ENCODE measurements around the gene GFOD2.
"Not testable (repeated sequence)": the region's sequence is repeated elsewhere in the genome, so short reads cannot be mapped to it uniquely, and the experiment has no call there.

The GFOD2 gene

DNA sequence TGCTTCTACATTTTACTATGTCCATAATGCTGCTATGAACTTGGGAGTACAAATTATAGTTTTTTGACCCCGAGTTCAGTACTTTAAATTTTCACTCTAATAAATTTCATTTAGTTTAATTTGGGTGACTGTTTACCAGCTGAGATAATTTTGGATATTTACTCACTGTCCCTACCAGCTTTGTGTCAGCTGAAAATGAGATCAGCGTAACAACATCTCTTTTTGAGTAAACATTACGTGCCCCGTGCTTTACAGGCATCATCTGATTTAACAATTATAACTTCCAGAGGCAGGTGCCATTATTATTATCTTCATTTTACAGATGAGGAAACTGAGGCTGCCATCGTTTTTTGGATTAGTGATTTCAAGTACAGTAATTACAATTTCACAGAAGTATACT, 15.0 kb downstream of the GFOD2 start:
- Histone ChIP-seq H3K4me3 (ENCODE audit: low read length in 2 of 2) (no peak overlapping the region), H3K36me3 (ENCODE audit: control insufficient read depth in 2 of 2, insufficient read depth in 2 of 2, low read length in 2 of 2) (peaks cover 0 to 4% of the 10 kb centered on the region in 2 donors), H3K27ac (ENCODE audit: low read length) (no peak overlapping the region), H3K27me3 (ENCODE audit: control insufficient read depth in 1 of 2, insufficient read depth in 2 of 2, low read length in 2 of 2) (no peaks in the 10 kb centered on the region), H3K9me3 (ENCODE audit: control insufficient read depth in 2 of 2, low read length in 2 of 2) (no peaks in the 10 kb centered on the region), H3K9ac (ENCODE audit: low read length in 2 of 2) (no peak overlapping the region), H3K4me1 (ENCODE audit: control insufficient read depth, insufficient read depth, low read length) (no peaks in the 10 kb centered on the region)

DNA sequence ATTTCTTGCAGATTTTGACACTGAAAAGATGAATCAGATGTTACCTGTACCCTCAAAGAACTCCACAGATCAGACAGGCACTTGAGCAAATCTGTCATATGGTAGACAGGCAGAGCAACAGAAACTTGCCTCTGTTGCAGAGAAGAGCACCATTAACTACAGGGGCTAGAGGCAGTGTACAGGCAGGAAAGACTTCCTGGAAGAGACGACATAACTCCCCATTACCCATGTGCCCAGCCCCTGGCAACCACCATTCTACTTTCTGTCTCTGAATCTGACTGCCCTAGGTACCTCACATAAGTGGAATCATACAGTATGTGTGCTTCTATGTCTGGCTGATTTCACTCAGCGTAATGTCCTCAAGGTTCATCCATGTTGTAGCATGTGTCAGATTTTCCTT, 15.5 kb downstream of the GFOD2 start:
- no peak overlapping the region for H3K27ac ChIP-seq (ENCODE audit: low read length)
- no peaks in the 10 kb centered on the region for H3K9me3 ChIP-seq (ENCODE audit: control insufficient read depth in 2 of 2, low read length in 2 of 2)
- no peak overlapping the region for H3K9ac ChIP-seq (ENCODE audit: low read length in 2 of 2)
- no peak overlapping the region for H3K4me3 ChIP-seq (ENCODE audit: low read length in 2 of 2)
- H3K4me1 ChIP-seq (ENCODE audit: control insufficient read depth, insufficient read depth, low read length) = no peaks in the 10 kb centered on the region
- H3K36me3 ChIP-seq (ENCODE audit: control insufficient read depth in 2 of 2, insufficient read depth in 2 of 2, low read length in 2 of 2) = peaks cover 0 to 4% of the 10 kb centered on the region in 2 donors
- no peaks in the 10 kb centered on the region for H3K27me3 ChIP-seq (ENCODE audit: control insufficient read depth in 1 of 2, insufficient read depth in 2 of 2, low read length in 2 of 2)

DNA sequence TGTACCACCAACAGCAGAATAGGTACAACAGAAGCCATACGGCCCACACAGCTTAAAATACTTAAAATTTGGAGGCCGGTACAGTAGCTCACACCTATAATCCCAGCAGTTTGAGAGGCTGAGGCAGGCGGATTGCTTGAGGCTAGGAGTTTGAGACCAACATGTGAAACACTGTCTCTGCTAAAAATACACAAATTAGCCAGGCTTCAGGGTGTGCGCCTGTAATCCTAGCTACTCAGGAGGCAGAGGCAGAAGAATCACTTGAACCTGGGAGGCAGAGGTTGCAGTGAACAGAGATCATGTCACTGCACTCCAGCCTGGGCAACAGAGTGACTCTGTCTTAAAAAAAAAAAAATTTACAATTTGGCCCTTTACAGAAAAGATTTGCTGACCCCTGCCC, 17.0 kb downstream of the GFOD2 start:
- Histone ChIP-seq H3K4me3 (ENCODE audit: low read length in 2 of 2) (no peak overlapping the region), H3K27me3 (ENCODE audit: control insufficient read depth in 1 of 2, insufficient read depth in 2 of 2, low read length in 2 of 2) (no peaks in the 10 kb centered on the region), H3K9me3 (ENCODE audit: control insufficient read depth in 2 of 2, low read length in 2 of 2) (no peaks in the 10 kb centered on the region), H3K9ac (ENCODE audit: low read length in 2 of 2) (no peak overlapping the region), H3K4me1 (ENCODE audit: control insufficient read depth, insufficient read depth, low read length) (no peaks in the 10 kb centered on the region), H3K36me3 (ENCODE audit: control insufficient read depth in 2 of 2, insufficient read depth in 2 of 2, low read length in 2 of 2) (peaks cover 0 to 4% of the 10 kb centered on the region in 2 donors), H3K27ac (ENCODE audit: low read length) (no peak overlapping the region)

DNA sequence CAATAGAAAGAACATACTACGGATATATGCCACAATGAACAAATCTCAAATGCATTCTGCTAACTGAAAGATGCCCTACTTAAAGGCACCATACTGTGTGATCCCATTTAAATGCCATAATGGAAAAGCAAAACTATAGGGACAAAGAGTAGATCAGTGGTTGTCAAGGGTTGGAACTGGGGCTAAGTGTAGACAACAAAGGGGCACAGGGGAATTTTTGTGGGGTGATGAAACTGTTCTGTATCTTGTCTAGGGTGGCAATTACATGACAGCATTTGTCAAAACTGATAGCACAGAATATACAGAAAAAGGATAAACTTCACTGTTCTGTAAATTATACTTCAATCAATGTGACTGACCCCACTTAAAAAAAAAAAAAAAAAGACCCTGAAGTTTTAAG, 17.7 kb downstream of the GFOD2 start:
- peaks cover 0 to 4% of the 10 kb centered on the region in 2 donors for H3K36me3 ChIP-seq (ENCODE audit: control insufficient read depth in 2 of 2, insufficient read depth in 2 of 2, low read length in 2 of 2)
- H3K9me3 ChIP-seq (ENCODE audit: control insufficient read depth in 2 of 2, low read length in 2 of 2) = no peaks in the 10 kb centered on the region
- no peaks in the 10 kb centered on the region for H3K27me3 ChIP-seq (ENCODE audit: control insufficient read depth in 1 of 2, insufficient read depth in 2 of 2, low read length in 2 of 2)
- no peak overlapping the region for H3K9ac ChIP-seq (ENCODE audit: low read length in 2 of 2)
- no peak overlapping the region for H3K27ac ChIP-seq (ENCODE audit: low read length)
- no peaks in the 10 kb centered on the region for H3K4me1 ChIP-seq (ENCODE audit: control insufficient read depth, insufficient read depth, low read length)
- H3K4me3 ChIP-seq (ENCODE audit: low read length in 2 of 2) = no peak overlapping the region

DNA sequence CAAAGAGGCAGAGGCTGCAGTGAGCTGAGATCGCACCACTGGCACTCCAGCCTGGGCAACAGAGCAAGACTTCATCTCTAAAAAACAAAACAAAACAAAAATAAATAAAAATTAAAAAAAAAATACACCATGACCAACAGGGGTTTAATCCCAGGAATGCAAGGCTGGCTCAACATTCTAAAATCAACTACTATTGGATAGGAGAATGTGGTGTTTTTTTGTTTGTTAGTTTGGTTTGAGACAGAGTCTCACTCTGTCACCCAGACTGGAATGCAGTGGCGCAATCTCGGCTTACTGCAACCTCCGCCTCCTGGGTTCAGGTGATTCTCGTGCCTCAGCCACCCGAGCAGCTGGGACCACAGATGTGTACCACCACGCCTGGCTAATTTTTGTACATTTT, 19.9 kb downstream of the GFOD2 start:
- no peak overlapping the region for H3K27ac ChIP-seq (ENCODE audit: low read length)

DNA sequence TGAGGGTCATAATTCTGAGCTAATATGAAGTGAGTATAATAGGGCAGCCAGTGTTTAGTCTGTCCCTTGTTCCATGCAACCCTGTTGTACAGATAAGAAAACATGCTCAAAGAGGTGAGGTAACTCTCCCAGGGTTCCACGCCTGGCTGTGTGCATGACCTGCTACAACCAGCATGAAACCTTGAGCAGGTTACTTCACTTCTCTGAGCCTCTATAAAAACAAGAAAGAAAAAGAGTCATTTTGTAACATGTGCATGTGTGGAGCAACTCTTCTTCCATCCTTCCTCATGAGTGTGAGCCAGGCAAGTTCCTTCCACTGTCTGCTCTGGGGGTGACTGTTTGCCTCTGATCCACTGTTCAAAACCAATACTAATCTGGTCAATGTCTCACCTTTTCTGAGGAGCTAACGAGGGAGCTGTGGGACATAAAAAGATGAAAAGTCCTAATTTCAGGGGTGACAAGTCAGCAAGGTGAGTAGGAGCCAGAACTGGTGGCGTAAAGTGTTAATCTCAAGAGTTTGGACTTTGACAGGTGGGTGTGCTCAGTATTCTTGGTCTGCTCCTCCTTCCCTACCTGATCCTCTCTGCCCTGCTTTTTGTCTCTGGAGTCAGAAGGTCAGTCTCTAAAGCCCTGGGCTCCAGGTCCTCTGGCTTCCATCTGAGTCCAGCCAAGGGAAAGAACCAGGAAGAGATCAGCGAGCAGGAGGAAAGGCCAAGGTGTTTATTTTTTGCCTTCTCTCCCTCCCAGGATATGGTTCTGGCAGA, 21.5 kb downstream of the GFOD2 start:
- Histone ChIP-seq H3K27me3 (ENCODE audit: control insufficient read depth in 1 of 2, insufficient read depth in 2 of 2, low read length in 2 of 2) (no peaks in the 10 kb centered on the region), H3K27ac (ENCODE audit: low read length) (no peak overlapping the region), H3K4me1 (ENCODE audit: control insufficient read depth, insufficient read depth, low read length) (no peaks in the 10 kb centered on the region), H3K36me3 (ENCODE audit: control insufficient read depth in 2 of 2, insufficient read depth in 2 of 2, low read length in 2 of 2) (no peaks in the 10 kb centered on the region), H3K9me3 (ENCODE audit: control insufficient read depth in 2 of 2, low read length in 2 of 2) (no peaks in the 10 kb centered on the region), H3K4me3 (ENCODE audit: low read length in 2 of 2) (no peak overlapping the region), H3K9ac (ENCODE audit: low read length in 2 of 2) (no peak overlapping the region)

More for the DNA sequence above, 19.9 kb downstream of the GFOD2 start:
- no peaks in the 10 kb centered on the region for H3K4me1 ChIP-seq (ENCODE audit: control insufficient read depth, insufficient read depth, low read length)
- H3K4me3 ChIP-seq (ENCODE audit: low read length in 2 of 2) = no peak overlapping the region
- H3K9me3 ChIP-seq (ENCODE audit: control insufficient read depth in 2 of 2, low read length in 2 of 2) = no peaks in the 10 kb centered on the region
- H3K27me3 ChIP-seq (ENCODE audit: control insufficient read depth in 1 of 2, insufficient read depth in 2 of 2, low read length in 2 of 2) = no peaks in the 10 kb centered on the region
- H3K9ac ChIP-seq (ENCODE audit: low read length in 2 of 2) = no peak overlapping the region
- H3K36me3 ChIP-seq (ENCODE audit: control insufficient read depth in 2 of 2, insufficient read depth in 2 of 2, low read length in 2 of 2) = no peaks in the 10 kb centered on the region

DNA sequence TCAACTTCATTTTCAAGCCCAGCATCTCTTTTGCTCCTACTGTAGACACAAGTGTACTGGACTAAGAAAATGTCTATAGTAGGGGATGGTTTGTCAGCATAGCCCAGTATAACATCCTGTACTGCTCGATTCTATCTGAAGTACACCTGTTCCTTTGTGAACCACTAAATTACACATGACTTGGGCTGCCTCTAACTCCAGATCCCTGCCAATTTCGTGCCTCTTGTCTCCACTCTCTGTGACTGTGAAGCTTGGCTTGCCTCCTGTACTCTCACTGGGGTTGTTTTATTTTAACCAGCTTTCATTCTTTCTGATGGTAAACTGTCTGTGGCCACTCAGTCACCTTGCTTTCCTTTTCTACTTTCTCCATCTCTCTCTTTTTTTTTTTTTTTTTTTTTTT, 24.5 kb downstream of the GFOD2 start:
- no peaks in the 10 kb centered on the region for H3K4me1 ChIP-seq (ENCODE audit: control insufficient read depth, insufficient read depth, low read length)
- no peak overlapping the region for H3K4me3 ChIP-seq (ENCODE audit: low read length in 2 of 2)
- no peaks in the 10 kb centered on the region for H3K36me3 ChIP-seq (ENCODE audit: control insufficient read depth in 2 of 2, insufficient read depth in 2 of 2, low read length in 2 of 2)
- H3K27ac ChIP-seq (ENCODE audit: low read length) = no peak overlapping the region
- H3K9me3 ChIP-seq (ENCODE audit: control insufficient read depth in 2 of 2, low read length in 2 of 2) = no peaks in the 10 kb centered on the region
- no peak overlapping the region for H3K9ac ChIP-seq (ENCODE audit: low read length in 2 of 2)
- no peaks in the 10 kb centered on the region for H3K27me3 ChIP-seq (ENCODE audit: control insufficient read depth in 1 of 2, insufficient read depth in 2 of 2, low read length in 2 of 2)

DNA sequence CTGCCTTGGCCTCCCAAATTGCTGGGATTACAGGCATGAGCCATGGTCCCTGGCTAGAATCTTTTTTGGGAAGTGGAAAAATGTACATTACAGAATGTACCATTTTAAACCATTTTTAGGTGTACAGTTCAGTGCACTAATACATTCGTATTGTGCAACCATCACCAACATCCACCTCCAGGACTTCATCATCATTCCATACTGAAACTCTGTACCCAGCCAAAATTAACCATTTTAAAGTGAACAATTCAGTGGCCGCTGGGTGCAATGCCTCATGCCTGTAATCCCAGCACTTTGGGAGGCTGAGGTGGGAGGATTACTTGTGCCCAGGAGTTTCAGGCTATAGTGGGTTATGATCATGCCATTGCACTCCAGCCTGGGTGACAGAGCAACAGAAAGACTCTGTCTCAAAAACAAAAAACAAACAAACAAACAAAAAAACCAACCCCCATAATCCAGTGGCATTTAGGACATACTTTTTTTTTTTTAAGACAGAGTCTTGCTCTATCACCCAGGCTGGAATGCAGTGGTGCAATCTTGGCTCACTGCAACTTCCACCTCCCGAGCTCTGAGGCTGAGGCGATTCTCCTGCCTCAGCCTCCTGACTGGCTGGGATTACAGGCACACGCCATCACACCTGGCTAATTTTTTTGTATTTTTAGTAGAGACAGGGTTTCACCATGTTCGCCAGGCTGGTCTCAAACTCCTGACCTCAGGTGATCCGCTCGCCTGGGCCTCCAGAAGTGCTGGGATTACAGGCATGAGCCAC, 25.4 kb downstream of the GFOD2 start:
- not testable (repeated sequence) for H3K9ac ChIP-seq (ENCODE audit: low read length in 2 of 2); H3K27me3 ChIP-seq (ENCODE audit: control insufficient read depth in 1 of 2, insufficient read depth in 2 of 2, low read length in 2 of 2); H3K36me3 ChIP-seq (ENCODE audit: control insufficient read depth in 2 of 2, insufficient read depth in 2 of 2, low read length in 2 of 2); H3K4me1 ChIP-seq (ENCODE audit: control insufficient read depth, insufficient read depth, low read length); H3K27ac ChIP-seq (ENCODE audit: low read length); H3K4me3 ChIP-seq (ENCODE audit: low read length in 2 of 2); H3K9me3 ChIP-seq (ENCODE audit: control insufficient read depth in 2 of 2, low read length in 2 of 2)

DNA sequence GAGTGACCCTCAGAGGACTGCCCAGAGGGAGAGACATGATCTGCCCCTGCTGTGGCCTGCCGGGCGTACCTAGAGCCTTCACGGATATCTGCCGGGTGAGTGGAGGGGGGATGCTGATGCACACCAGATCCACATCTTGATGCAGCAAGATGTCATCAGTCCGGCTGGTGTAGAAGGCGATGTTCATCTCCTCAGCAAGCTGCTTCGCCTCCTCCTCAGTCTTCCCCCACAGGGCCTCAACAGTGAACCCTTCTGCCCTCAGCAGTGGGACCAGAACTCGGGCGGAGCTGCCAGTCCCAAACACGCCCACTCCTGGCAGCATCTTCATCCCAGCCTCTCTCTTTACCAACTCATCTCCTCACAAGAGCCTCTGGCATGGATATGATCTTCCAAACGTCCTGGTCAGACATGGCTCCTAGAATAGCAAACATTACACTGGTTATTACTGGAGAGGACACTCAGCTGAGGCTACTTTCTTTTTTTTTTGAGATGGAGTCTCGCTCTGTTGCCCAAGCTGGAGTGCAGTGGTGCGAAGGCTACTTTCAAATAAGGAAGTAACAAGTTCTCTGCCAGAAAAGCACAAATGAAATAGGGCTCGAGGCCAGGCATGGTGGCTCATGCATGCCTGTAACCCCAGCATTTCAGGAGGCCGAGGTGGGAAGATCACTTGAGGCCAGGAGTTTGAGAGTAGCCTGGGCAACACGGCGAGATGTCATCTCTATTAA, 33.6 kb downstream of the GFOD2 start:
- Histone ChIP-seq H3K36me3 (ENCODE audit: control insufficient read depth in 2 of 2, insufficient read depth in 2 of 2, low read length in 2 of 2) (peaks cover 14 to 19% of the 10 kb centered on the region in 2 donors), H3K9me3 (ENCODE audit: control insufficient read depth in 2 of 2, low read length in 2 of 2) (no peaks in the 10 kb centered on the region), H3K9ac (ENCODE audit: low read length in 2 of 2) (no peak overlapping the region), H3K27me3 (ENCODE audit: control insufficient read depth in 1 of 2, insufficient read depth in 2 of 2, low read length in 2 of 2) (no peaks in the 10 kb centered on the region), H3K4me3 (ENCODE audit: low read length in 2 of 2) (no peak overlapping the region), H3K27ac (ENCODE audit: low read length) (no peak overlapping the region), H3K4me1 (ENCODE audit: control insufficient read depth, insufficient read depth, low read length) (no peaks in the 10 kb centered on the region)

DNA sequence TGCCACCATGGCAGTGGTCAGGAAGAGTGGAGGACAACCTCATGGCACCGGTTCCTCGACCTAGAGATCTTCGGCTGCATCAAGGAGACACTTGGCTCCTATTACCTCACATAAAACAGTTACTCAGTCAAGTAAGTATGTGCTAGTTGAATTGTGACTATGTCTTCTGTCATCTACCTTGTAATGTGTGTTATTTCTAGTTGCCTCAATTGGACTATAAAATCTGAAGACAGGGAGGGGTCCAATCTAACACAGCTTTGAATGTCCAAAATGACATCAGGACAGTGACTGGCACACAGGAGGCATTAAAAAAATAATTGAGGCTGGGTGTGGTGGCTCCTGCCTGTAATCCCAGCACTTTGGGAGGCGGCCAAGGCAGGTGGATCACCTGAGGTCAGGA, 35.3 kb downstream of the GFOD2 start:
- Histone ChIP-seq H3K36me3 (ENCODE audit: control insufficient read depth in 2 of 2, insufficient read depth in 2 of 2, low read length in 2 of 2) (peaks cover 14 to 21% of the 10 kb centered on the region in 2 donors), H3K27ac (ENCODE audit: low read length) (no peak overlapping the region), H3K4me1 (ENCODE audit: control insufficient read depth, insufficient read depth, low read length) (peaks cover 2% of the 10 kb centered on the region)

More for the DNA sequence above, 35.3 kb downstream of the GFOD2 start:
- no peak overlapping the region for H3K4me3 ChIP-seq (ENCODE audit: low read length in 2 of 2)
- H3K9me3 ChIP-seq (ENCODE audit: control insufficient read depth in 2 of 2, low read length in 2 of 2) = no peaks in the 10 kb centered on the region
- no peak overlapping the region for H3K9ac ChIP-seq (ENCODE audit: low read length in 2 of 2)
- H3K27me3 ChIP-seq (ENCODE audit: control insufficient read depth in 1 of 2, insufficient read depth in 2 of 2, low read length in 2 of 2) = no peaks in the 10 kb centered on the region
